PC-9 (cell line): Measurements from ENCODE around the gene OSM.

ENCODE experiments used
- CTCF ChIP-seq: fragments of 200-600 bp; sonication (generic); conservative IDR thresholded peaks from 2 replicates; pipeline ENCODE4 v1.6.1; 2017; ENCODE audit warnings: mixed run types, antibody characterized with exemption, mild to moderate bottlenecking, moderate library complexity
- EZH2 ChIP-seq: fragments of 200-600 bp; sonication (generic); IDR thresholded peaks from 2 replicates; pipeline ENCODE4 v1.8.0; 2017; ENCODE audit warnings: antibody characterized with exemption, low read depth

GRCh38 chr22:30273711-30274436 lies 7.2 kb upstream of the OSM start:
- TF ChIP-seq CTCF (no peak), EZH2 (no peak)
